ENCODE data around the gene XPO4. TPM values are rescaled to one million over a fixed set of nuclear protein-coding genes. Genes with fewer than 3 reads are reported as not detected.
"Not testable (repeated sequence)": the region's sequence is repeated elsewhere in the genome, so short reads cannot be mapped to it uniquely, and the experiment has no call there.

XPO4 gene
- total RNA-seq, 1 donor from 2014 or later, result 32.0 TPM

GRCh38 chr13:20877902-20878301 lies 24.6 kb downstream of the XPO4 start:
- no peaks in the 10 kb centered on the region for H3K36me3 ChIP-seq
- no peak for TF ChIP-seq CTCF (IDR thresholded peaks at IDR 0.05; ENCODE audit: borderline replicate concordance)
- H3K27ac ChIP-seq (replicated peaks), result no peak overlapping the region
- no peaks in the 10 kb centered on the region for H3K27me3 ChIP-seq (ENCODE audit: low read depth)
- no peak overlapping the region for H3K4me3 ChIP-seq
- intact Hi-C loops (cut with micrococcal nuclease), result no loop called here
- DNase-seq, result no peak
- peaks cover 45% of the 10 kb centered on the region for H3K4me1 ChIP-seq
- H3K9me3 ChIP-seq (replicated peaks), result no peaks in the 10 kb centered on the region

- H3K27me3 ChIP-seq (ENCODE audit: low read depth); H3K4me3 ChIP-seq; intact Hi-C loops (cut with micrococcal nuclease); H3K9me3 ChIP-seq (replicated peaks); DNase-seq; H3K27ac ChIP-seq (replicated peaks); H3K36me3 ChIP-seq: not testable (repeated sequence)
- H3K4me1 ChIP-seq, result peaks cover 37% of the 10 kb centered on the region
Observed at GRCh38 chr13:20876802-20877201, 25.7 kb downstream of the XPO4 start.

- H3K27ac ChIP-seq (replicated peaks); H3K27me3 ChIP-seq (ENCODE audit: low read depth); intact Hi-C loops (cut with micrococcal nuclease); DNase-seq; H3K36me3 ChIP-seq; H3K9me3 ChIP-seq (replicated peaks); H3K4me3 ChIP-seq: not testable (repeated sequence)
- peaks cover 35% of the 10 kb centered on the region for H3K4me1 ChIP-seq
Observed at GRCh38 chr13:20874439-20874838, 28.1 kb downstream of the XPO4 start.

GRCh38 chr13:20873348-20873747 lies 29.2 kb downstream of the XPO4 start:
- Histone ChIP-seq H3K27me3 (ENCODE audit: low read depth) (no peaks in the 10 kb centered on the region), H3K36me3 (no peaks in the 10 kb centered on the region), H3K9me3 (replicated peaks) (no peaks in the 10 kb centered on the region), H3K4me1 (peaks cover 27% of the 10 kb centered on the region), H3K4me3 (no peak overlapping the region), H3K27ac (replicated peaks) (no peak overlapping the region)
- no peak for TF ChIP-seq CTCF (IDR thresholded peaks at IDR 0.05; ENCODE audit: borderline replicate concordance)
- intact Hi-C loops (cut with micrococcal nuclease), result no loop called here
- DNase-seq, result no peak

GRCh38 chr13:20870829-20871228 lies 31.7 kb downstream of the XPO4 start:
- intact Hi-C loops (cut with micrococcal nuclease), result no loop called here
- DNase-seq, result no peak
- no peaks in the 10 kb centered on the region for H3K9me3 ChIP-seq (replicated peaks)

GRCh38 chr13:20869540-20869939 lies 33.0 kb downstream of the XPO4 start:
- DNase-seq, result no peak
- TF ChIP-seq CTCF (IDR thresholded peaks at IDR 0.05; ENCODE audit: borderline replicate concordance), result peak; percentile 47
- peaks cover 19% of the 10 kb centered on the region for H3K4me1 ChIP-seq

More at GRCh38 chr13:20870829-20871228, 31.7 kb downstream of the XPO4 start:
- no peak for TF ChIP-seq CTCF (IDR thresholded peaks at IDR 0.05; ENCODE audit: borderline replicate concordance)
- Histone ChIP-seq H3K36me3 (no peaks in the 10 kb centered on the region), H3K4me1 (peaks cover 25% of the 10 kb centered on the region), H3K27me3 (ENCODE audit: low read depth) (no peaks in the 10 kb centered on the region), H3K4me3 (no peak overlapping the region), H3K27ac (replicated peaks) (no peak overlapping the region)

GRCh38 chr13:20867408-20867807 lies 35.1 kb downstream of the XPO4 start:
- Histone ChIP-seq H3K27me3 (ENCODE audit: low read depth) (no peaks in the 10 kb centered on the region), H3K27ac (replicated peaks) (no peak overlapping the region), H3K4me1 (peaks cover 4% of the 10 kb centered on the region), H3K4me3 (no peak overlapping the region), H3K9me3 (replicated peaks) (no peaks in the 10 kb centered on the region), H3K36me3 (peaks cover 5% of the 10 kb centered on the region)
- intact Hi-C loops (cut with micrococcal nuclease), result no loop called here
- DNase-seq, result no peak
- no peak for TF ChIP-seq CTCF (IDR thresholded peaks at IDR 0.05; ENCODE audit: borderline replicate concordance)

More at GRCh38 chr13:20869540-20869939, 33.0 kb downstream of the XPO4 start:
- Histone ChIP-seq H3K27me3 (ENCODE audit: low read depth) (no peaks in the 10 kb centered on the region), H3K36me3 (no peaks in the 10 kb centered on the region), H3K9me3 (replicated peaks) (no peaks in the 10 kb centered on the region), H3K4me3 (no peak overlapping the region), H3K27ac (replicated peaks) (no peak overlapping the region)
- intact Hi-C loops (cut with micrococcal nuclease), result no loop called here

- H3K4me1 ChIP-seq; H3K9me3 ChIP-seq (replicated peaks); H3K27me3 ChIP-seq (ENCODE audit: low read depth); H3K4me3 ChIP-seq; intact Hi-C loops (cut with micrococcal nuclease); H3K27ac ChIP-seq (replicated peaks); DNase-seq: not testable (repeated sequence)
- peaks cover 25% of the 10 kb centered on the region for H3K36me3 ChIP-seq
Observed at GRCh38 chr13:20861666-20862065, 40.9 kb downstream of the XPO4 start.

Data from left ventricle myocardium inferior (tissue), 1 donor.